OCI-M1 (cell line): Measurements from ENCODE around the gene BEND3.
"Not testable (repeated sequence)": the region's sequence is repeated elsewhere in the genome, so short reads cannot be mapped to it uniquely, and the experiment has no call there.

Experiments used
- DNase-seq: peaks from one replicate; lab custom pipeline; 2025; lab: John Stamatoyannopoulos, UW

BEND3 gene

GRCh38 chr6:107033126-107033525, 82.2 kb downstream of the BEND3 start:
- no peak for DNase-seq

- DNase-seq: no peak
Measured at GRCh38 chr6:107032051-107032450, 83.3 kb downstream of the BEND3 start.

GRCh38 chr6:107030151-107030550, 85.2 kb downstream of the BEND3 start:
- DNase-seq: no peak

GRCh38 chr6:107026965-107027364, 88.3 kb downstream of the BEND3 start:
- DNase-seq: no peak

GRCh38 chr6:107021446-107022185, 93.7 kb downstream of the BEND3 start:
- no peak for DNase-seq

GRCh38 chr6:107020239-107020638, 95.1 kb downstream of the BEND3 start:
- peak; percentile 42 for DNase-seq

GRCh38 chr6:107019628-107020027, 95.7 kb downstream of the BEND3 start:
- DNase-seq: not testable (repeated sequence)

- DNase-seq: no peak
Measured at GRCh38 chr6:107019047-107019446, 96.3 kb downstream of the BEND3 start.
